ENCODE results near the gene PAPSS2.
"Not testable (repeated sequence)": the region's sequence is repeated elsewhere in the genome, so short reads cannot be mapped to it uniquely, and the experiment has no call there.

GRCh38 chr10:87621440-87621839 lies 38.2 kb upstream of the PAPSS2 start:
- not testable (repeated sequence) for TF ChIP-seq CTCF, POLR2A (IDR thresholded peaks at IDR 0.05)
